GM18867 (cell line): Measurements from ENCODE around the gene RAB3C.

Experiments used
- ATAC-seq: cut with Tn5 transposase; IDR thresholded peaks from one replicate; pipeline ENCODE4 v1.9.1; 2021; ENCODE audit warnings: mild to moderate bottlenecking, moderate library complexity; ENCODE audit not compliant: unreplicated experiment

RAB3C gene

DNA sequence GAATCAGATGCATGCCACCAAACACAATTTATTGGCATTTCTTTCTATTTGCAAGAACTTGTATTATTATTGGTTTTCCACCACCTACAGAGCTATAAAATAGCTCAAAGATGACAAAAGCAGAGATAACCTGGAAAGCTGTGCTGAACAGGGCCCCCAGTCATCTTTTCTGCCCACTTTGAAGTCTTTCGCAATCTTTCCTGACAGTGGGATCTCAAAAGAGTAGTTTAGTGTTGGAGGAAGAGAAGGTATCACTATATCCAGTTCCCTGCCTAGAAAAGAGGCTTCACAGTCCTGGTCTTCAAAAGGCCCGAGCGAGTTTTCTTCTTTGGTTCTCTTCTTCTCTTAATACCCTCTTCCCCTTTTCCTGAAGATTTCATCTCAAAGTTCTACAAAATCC, 231.0 kb downstream of the RAB3C start:
- no peak for ATAC-seq

DNA sequence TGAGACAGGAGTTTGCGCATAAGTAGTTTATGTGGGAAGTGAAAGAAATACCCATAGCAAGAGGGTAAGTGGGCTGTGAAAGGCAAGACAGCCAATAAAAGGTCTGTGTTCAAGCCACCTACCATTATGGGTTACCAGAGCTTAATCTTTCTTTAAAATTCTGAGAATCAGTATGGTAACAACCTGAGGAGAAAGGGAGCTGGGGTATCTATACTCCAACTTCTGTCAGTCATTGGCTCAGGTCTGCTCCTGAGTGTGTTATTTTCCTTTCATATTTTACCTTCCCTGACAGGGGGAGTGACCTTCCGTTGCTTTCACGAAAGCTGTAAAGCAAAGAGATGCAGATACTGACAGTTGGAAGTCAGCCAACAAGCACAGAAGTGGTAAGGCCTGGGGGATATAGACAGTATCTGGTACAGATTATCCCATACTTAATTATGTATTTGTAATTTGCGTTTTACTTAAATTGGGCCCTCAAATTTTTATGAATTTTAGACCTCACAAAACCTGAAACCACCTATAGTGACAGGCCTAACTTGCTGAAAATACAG, 233.4 kb downstream of the RAB3C start:
- no peak for ATAC-seq

DNA sequence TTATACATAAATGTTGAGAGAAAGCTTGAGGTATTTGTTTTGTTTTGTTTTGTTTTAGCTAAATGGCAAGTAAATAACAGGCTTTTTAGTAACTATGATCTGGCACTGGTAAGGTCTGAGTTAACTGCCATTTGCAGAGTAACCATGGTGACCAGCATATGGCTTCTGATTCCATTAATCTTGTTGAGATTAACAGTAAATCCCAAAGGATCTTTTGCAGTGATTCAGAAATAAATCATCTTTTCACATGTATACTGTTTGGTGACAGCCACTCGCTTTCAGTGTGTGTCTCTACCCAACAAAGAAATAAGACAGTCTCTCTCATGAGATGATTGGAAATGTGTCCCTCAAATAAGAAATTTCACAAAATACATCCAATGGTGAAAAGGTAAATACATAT, 235.6 kb downstream of the RAB3C start:
- no peak for ATAC-seq

DNA sequence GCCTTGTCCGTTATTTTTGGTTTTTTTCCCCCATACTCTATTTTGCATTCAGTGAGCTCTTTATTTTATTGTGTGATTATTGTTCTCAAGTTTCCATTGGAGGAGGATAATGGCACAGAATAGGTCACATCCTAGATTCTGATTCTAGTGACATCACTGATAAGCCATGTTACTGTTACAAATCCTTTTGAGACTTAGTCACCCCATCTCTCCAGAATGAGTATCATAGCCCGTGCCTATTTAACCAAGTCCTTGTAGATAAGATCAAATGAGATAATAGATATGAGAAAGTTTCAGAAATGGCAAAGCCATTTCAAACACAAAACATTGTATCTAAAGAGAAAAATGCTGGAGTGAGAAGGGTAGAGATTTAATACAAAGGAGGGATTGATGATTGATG, 242.6 kb downstream of the RAB3C start:
- no peak for ATAC-seq

DNA sequence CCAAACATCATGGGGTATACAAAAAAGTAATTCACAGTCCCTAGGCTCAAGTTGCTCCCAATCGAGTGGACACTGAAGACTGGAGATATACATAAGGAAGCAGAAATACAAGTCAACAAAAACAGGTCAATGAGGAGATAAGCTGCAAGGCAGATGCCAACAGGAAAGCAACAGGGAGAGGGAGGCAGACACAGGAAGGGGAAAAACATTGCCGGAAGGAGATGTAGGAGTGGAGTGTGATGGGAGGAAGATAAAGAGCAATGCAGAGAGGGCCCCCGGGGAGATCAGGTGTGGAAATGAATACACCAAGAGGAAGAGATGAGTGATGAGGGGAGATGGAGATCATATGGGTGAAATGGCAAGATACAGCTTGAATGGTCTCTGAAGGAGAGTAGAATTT, 243.0 kb downstream of the RAB3C start:
- no peak for ATAC-seq

DNA sequence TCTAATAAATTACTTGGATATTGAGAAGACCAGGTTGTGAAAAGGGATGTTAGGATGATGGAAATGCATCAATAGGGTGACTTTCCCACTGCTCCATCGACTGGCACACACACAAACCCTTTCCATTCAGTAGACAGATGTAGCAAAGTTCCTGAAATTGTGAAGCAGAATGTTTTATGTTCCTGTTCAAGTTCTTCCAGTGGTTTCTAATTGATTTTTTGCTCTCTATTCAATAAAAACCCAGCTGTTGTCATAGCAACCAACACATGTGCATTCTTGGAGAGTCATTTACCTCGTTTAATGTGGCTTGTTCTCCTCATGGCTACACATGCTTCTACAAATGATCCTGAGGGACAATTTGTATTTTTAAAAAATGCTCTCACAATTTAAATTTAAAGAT, 244.6 kb downstream of the RAB3C start:
- ATAC-seq, result no peak

DNA sequence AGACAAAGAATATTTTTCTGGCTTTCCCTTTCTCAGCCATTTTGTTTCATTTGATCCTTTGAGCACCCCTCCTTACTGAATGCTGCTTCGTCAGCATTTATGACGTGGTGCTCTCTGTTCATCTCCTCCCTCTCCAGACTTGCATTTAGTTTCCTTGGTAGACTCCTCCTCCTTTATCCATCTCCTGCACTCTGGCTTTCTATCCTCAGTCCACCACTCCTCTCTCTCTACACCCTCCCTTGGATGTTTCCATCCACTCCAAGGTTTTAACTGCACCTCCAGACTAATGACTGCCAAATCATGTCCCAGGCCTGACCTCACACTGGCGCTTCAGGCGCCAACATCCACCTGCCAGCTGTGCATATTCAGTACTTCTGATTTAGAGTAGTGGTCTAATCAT, 245.4 kb downstream of the RAB3C start:
- ATAC-seq, result no peak

DNA sequence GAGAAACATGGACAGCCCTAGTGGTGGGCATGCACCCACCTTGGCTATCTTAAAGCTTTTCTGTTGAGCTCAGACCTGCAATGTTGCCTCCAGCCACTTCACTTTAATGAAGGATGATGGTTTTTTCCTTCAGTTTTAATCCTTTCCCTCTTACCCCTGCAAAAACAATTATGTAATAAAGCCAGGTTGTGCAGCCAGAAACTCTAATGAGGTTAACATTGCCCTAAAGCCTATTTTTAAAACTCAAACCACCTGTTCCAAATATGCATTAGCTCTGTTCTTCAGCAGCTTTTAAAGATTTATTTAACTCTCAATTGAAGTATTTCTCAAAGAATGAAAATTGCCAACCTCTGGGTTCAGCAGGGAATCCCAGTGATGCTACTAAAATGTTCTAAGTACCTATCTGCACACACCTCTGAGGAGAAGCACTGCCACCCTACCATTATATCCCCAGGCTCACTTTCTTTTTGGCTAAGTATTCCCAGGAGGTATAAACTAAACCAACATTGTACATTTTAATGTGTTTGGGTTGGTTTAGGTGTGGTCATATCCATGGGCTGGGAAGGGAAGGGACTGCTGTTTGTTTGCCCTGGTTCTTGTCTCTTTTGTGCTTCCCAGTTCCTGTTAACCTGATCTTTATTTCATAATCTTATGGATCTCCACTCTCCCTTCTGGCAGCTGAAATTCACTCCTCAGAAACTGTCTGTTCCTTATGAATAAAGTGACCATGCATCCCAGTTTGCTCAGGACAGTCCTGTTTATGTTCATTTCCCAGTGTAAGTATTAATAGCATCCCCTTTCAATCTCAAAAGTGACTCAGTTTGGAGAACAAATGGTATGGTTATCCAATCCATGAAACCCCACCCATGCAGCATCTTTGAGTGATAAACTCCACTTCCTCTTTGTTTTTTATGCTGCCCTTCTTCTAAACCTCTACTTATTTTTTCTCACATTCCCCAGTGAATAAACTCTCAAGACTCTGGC, 251.7 kb downstream of the RAB3C start:
- ATAC-seq, result no peak

DNA sequence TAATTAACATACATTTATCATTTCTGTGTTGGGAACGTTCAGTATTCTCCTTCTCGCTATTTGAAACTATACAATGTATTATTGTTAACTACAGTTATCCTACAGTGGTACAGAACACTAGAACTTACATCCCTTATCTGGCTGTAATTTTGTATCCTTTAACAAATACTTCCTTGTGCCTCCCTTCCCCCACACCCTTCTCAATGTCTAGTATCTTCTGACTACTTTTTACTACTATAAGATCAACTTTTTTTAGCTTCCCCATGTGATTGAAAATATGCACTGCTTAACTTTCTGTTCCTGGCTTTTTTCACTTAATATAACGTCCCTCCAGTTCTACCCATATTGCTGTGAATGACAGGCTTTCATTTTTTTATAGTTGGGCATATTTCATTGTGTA, 253.5 kb downstream of the RAB3C start:
- ATAC-seq, result no peak

DNA sequence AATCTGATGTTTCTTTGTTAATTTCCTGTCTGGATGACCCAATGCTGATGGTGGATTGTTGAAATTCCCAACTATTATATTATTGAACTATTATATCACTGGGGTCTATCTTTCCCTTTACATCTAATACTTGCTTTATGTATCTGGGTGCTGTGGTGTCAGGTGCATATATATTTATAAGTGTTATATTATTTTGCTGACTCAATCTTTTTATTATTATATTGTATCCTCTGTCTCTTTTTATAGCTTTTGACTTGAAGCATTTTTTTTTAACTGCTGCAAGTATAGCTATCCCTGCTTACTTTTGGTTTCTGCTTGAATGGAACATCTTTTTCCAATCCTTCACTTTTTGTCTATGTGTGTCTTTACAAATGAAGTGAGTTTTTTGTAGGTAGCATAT, 255.9 kb downstream of the RAB3C start:
- ATAC-seq, result no peak

DNA sequence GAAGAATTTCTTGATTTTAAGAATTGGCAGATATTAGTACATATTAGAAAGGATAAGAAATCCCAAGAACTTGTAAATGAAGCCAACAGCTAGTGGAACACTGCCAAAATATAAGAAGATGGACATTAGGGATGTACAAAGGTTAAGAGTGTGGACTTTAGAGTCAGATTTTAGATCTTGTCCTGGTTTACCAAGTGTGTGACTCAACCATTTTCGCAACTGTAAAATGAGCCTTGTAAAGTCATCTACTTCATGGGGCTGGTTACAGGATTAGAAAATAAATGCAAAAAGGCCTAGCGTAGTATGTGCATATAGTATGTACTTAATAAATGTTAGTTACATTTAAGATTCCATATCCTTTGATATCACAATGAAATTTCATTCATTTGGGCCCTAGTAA, 260.0 kb downstream of the RAB3C start:
- ATAC-seq, result no peak

DNA sequence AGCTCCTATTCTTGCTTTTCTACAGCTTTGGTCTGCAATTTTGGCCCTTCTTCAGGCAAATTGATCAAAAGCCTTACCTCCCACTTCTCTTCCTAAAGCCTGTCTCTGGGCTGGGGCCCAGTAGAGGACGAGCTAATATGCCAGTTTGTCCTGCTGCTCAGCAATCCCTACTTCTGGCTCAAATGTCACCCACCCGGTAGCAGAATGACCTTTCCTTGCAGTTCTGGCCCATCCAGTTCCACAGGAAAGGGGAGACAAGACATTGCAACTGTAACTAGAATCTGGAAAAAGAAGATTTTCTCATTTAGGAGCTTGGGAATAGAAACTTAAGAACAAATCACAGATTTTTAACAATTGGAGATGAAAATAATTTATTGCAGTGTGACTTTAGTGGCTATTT, 261.5 kb downstream of the RAB3C start:
- ATAC-seq, result no peak

DNA sequence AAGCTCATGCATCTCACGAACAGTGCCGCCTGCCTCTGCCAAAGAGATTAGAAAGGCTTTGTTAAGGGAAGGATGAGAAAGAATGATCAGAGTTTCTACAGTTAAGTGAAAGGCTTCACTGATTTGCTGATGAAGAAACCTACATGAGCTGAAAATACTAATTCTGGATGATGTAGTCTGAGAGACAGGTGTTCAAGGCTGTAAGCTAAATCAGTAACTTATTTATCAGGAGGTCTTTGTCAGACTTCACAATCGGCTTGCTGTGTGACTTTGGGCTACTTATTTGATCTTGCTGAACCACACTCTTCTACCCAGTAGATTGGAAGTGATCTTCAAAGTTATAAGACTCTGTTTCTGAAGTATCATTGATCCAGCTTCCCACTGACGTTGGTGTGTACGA, 264.2 kb downstream of the RAB3C start:
- ATAC-seq, result no peak

DNA sequence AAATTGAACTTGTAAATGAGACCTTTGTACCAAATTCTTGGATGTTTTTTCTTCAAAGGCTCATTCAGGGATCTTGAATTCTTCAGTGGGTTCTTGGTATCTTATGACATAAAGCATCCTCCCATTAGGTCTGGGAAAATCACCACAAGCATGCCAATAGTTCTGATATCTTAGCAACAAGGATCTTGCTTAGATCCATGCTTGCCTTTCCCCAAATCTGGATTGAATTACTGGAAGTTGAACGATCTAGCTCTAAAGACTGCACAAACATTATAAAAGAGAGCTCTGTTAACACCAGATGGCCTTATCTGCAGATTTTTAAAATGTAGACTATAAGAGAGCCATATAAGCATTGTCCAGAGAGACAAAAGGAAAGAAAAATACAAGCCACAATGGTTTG, 266.3 kb downstream of the RAB3C start:
- no peak for ATAC-seq

DNA sequence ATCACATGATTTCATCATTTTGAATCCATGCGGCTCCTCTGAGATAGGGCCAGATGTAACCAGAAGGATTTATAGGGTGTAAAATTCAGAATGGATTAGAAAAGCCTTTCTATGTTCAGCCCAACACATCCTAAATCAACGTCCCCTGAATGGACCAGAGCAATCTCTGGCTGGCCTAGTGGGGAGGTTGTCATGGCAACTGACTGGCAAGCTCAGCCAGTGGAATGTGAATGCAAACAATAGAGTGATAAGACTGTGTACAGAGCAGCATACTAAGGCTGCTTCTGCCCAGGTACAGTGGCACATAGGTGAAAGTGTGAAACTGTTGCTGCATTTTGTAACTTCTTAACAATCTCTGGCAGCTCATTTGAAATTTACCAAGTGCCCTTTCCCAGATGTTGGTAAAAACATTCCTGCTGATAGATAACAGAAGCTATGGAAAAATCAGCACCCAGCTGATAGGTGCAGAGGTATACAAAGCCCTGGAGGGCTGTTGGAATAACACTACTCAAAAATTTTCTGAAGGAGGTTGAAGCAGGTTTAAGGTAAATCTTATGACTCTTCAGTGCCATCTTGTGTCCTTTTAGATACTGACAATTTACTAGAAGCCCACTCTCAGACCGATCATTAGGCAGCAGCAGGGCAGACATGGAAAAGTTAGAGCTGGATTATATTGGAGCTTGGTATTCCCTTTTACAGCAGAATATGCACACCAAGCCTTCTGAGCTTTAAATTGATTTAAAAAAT, 267.2 kb downstream of the RAB3C start:
- peak; percentile 75 for ATAC-seq

DNA sequence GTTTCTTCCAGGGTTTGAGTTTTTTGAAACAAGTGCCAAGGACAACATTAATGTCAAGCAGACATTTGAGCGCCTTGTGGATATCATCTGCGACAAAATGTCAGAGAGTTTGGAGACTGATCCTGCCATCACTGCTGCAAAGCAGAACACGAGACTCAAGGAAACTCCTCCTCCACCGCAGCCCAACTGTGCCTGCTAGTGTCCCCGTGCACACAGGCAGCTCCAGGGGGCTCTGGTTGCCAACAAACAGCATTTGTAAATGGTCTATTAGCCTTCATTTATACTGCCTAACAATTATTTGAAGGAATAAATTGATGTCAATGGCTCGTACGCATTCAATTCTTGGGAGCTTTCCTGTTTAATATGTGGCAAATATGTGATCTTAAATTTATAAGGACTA, 268.3 kb downstream of the RAB3C start:
- ATAC-seq, result no peak

DNA sequence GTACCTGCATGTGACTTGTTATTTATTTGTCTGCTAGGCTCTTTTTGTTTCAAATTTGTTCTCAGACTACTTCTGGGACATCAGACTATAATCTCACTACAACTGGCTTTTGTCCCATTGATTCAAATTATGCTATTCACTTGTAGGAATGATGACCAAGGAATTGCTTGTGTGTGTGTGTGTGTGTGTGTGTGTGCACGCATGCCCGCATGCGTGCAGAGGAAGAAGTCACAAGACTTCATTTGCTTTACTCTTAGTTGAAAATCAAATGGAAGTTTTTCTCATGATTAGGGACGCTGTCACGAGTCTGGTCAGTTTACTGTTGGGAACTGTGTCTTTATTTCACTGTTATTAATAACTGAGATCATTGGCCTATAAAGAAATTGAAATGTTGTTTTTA, 268.7 kb downstream of the RAB3C start:
- ATAC-seq, result no peak

DNA sequence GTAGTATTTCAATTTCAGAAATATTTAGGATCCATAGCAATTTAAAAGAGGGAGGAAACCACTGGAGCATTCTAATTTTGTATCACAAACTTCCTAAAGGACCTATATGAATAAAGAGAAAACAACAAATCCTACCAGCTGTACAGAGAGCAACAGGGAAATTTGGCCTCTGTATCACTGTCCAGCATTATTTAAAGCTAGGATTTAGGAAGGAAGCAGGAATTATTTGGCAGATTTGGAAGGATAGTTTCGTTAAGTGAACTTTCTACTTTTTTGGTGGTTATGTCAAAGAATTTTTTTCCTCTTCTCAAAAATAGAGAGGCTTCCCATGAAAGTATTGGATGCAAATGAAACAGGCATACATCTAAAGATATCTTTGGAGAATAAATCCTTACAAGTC, 269.7 kb downstream of the RAB3C start:
- ATAC-seq, result no peak

DNA sequence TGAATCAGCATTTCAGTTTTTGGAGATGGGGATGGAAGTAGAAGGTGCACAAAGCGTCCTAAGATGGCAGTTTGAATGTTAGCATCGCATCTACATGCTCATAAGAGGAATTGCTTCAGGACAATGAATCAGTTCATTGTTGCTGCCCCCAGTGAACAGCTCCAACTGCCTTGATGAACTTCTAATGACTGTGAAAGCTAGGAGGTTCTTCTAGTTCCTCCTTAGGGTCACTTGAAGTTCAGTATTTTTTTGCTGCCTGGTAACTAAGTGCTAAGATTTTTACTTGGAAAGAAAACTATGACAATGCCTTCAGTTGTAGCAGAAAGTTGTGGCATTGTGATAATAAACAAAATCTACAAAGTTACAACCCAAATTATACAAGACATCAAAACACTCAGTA, 271.6 kb downstream of the RAB3C start:
- no peak for ATAC-seq

DNA sequence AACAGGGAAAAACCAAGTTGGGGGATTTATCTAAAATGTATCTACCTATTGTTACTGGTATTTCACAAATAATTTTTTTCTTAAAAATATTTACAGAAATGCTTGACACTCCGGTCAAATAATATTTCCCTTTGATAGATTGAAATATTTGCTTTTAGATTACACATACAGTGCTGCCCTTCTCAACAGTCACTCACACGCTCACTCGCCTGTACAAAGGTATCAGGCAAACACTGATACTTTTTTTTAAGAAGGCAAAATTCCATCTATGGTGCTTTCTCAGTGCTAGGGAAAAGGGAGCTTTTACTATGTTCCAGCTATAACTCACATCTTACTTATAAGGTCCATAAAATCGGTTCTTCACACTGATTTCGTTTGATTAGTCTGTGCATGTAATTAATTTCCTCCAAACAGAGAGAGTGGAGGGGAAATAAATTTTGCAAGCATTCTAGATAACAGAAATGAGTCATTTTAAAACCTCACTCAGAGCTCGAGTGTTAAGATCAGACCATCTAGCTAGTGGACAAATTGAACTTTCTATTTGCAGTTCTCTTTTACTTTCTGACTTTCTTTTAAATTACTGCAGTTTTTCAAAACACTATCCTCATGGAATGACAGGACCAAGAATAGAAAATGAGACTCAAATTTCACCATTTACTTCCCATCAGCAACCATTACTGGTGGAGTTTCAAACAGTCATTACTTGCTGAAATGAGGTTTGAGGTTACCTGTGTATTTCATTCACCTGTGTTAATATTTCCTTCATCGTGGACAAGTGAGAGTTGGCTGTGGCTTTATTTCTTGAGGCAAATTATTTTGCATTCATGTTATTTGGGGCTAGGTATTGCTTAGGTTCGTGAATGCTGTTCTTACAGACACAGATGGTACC, 273.2 kb downstream of the RAB3C start:
- ATAC-seq, result peak; percentile 57

DNA sequence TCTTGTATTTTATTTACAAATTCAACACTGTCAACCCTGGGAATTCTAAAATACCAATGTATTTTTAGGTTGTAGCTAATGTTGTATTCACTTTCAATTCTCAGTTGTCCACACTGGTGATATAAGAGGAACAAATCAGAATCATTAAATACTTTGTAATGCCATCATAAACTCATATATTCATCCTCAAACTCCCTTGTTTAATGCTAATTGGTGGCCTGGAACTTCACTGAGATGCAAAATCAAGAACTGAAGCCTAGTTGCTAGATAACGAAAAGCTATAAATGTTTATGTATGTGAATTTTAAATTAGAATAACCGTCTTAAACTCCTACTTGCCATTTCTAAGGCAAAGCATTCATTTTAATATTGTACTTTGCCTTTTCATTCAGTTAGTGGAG, 274.7 kb downstream of the RAB3C start:
- ATAC-seq, result no peak
